ENCODE data around the gene TSHZ1.
A peak's percentile ranks its signal among the peaks of the same experiment; 100 is the strongest.

Gene TSHZ1

DNA sequence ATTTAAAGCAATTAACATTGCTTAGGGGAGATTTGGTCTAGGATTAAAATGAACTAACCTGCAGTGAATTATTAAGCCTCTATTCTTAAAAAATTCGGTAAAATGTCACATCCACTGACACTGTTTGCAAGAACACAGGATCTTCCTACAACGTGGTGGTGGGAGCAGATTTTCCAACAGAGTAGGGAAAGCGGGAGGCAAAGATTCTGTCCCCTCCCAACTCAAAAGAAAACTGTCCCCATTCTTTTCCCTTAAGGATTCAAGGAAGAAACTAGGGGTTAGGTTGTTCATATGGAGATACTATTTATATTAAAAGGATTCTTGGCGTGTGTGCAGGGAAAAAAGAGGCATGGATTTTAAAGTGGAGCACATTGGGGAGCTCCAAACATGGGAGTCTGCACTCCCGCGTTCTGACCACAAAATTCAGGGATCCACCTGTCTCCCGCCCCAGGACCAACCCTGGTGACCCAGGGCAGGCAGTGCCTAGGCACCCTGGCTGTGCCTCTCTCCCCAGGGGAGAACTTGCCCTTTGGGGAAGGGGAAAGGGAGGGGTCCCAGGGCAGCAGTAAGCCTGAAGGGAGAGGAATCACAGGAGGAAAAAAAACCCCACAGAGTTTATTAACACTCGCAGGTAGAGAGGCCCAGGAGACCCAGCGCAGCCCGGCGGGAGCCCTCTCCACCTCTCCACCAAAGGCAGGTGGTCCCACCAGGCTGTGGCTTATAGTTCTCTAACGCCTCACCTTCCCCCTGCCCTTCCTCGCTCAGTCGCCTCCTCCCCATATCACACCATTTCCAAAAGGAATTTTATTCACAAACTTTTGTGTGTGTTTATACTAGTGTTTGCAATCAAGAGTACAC is 3.9 kb upstream of the TSHZ1 start:
- Histone ChIP-seq H3K27ac (peak overlapping the region in 6 of 21 experiments; percentile 5 to 99 (median 68)), H3K4me3 (peak overlapping the region in 2 of 7 experiments; percentile 92 to 95)

DNA sequence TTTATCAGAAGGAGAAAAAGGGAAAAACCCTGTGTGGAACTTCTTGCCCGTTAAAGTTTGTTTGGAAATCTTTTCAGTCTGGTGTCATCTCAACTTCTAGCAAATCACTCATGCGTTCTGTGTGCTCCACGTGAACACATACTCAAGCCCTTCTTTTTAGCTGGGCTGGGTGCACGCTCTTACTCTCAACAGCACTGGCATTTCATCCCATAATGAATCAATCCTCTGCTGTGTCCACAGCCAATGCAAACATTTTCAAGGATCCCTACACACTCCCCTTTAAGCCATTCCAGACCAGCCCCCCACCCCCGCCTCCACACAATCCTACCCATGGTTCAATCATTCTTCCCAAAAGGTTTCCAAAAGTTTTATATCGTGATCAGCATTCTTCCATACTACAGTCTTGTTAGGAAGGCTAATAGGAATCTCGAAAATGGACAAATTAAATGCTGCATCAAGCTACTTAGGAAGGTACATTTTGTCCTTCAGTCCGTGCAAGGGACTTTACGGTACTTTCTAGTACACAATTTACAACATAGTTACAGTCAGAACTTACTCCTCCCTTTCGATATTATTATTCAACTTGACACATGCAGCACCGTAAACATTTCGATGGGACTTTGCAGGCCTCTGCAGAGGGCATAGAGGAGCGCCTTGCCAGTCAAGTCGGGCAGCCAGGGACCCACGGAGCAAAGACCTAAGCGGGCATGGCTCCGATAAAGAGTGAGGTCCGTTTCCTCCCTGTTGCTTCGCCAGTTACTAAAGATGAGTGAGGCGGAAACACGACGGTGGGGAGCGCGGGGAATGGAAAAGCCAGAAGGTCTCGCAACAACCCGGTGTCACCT is 3.1 kb upstream of the TSHZ1 start:
- Histone ChIP-seq H3K4me3 (peak overlapping the region; percentile 73 to 95 (median 81)), H3K27ac (peak overlapping the region in 20 of 21 experiments; percentile 93 to 99 (median 98))

- Histone ChIP-seq H3K4me3 (peak overlapping the region; percentile 73 to 95 (median 81)), H3K27ac (peak overlapping the region; percentile 92 to 99 (median 98))
Measured at GRCh38 chr18:75208155-75208835, 2.3 kb upstream of the TSHZ1 start.

DNA sequence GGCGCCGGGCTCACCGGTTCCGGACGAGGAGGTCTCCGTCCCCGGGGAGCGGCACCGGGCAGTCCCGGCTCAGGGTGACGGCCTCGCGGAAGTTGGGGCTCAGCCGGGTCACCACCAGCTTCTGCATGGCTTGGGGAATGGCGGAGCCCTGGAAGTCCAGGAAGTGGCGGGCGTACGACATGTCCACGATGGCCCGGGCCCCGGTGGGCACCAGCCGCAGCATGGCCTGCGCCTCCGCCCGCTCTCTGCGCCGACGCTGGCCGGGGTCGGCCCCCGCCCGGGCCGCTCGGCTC is 1.8 kb upstream of the TSHZ1 start:
- peak overlapping the region; percentile 73 to 95 (median 81) for H3K4me3 ChIP-seq
- peak overlapping the region; percentile 92 to 99 (median 98) for H3K27ac ChIP-seq

- Histone ChIP-seq H3K27ac (peak within 1 kb of the TSS; percentile 92 to 99 (median 98)), H3K4me3 (peak within 1 kb of the TSS; percentile 73 to 95 (median 81))
Measured at GRCh38 chr18:75209129-75209950, 1.3 kb upstream of the TSHZ1 start, which contains the start of gene PTGR3. PTGR3 (minus strand) TSS chr18:75209139; CDS start chr18:75209058, 81 bp downstream.

- Histone ChIP-seq H3K27ac (peak overlapping the region; percentile 92 to 99 (median 98)), H3K4me3 (peak overlapping the region; percentile 73 to 95 (median 81))
Measured at GRCh38 chr18:75209951-75210258, 692 bp upstream of the TSHZ1 start.

DNA sequence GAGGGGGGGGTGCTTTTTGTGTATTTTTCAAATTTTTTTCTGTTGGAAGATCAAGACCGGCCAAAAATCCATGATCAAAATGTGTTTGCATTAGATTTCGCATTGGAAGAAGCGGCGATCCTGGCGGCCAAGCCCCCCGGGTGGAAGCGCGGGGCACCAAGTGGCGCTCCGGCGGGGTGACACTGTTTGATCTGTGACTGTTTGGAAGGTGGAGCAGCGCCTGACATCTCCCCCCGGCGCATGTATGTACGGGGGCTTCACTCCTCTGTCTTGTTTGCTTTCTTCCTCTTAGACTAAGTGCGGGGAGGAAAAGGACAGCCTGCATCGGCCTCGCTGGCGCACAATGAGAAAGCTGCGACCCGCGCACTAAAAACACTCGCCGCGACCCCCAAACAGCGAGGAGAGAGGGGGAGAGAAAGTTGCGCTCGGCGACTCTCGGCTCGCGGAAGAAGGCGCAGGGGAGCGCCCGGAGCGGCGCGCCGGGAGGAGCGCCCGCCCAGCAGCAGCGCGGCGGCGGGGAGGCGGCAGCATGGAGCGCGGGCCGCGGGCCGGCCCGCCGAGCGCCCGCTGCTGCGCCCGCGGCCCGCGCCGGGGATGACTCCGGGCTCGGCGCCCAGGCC is 515 bp downstream of the TSHZ1 start:
- peak overlapping the region; percentile 7 to 99 (median 96) for H3K27ac ChIP-seq
- H3K4me3 ChIP-seq = peak overlapping the region; percentile 71 to 95 (median 81)

DNA sequence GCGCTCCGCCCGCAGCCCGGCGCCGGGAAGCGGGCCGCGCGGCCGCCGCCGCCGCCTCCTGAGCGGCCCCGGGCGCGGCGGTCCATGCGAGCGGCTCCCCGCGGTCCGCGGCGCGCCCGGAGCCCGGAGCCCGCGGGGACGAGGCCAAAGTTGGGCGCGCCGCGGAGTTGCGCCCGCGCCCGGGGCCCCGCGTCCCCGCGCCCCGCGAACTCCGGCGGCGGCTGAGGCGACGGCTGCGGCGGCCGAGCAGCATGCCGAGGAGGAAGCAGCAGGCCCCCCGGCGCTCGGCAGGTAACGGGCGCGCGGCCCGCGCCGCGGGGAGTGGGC is 992 bp downstream of the TSHZ1 start:
- Histone ChIP-seq H3K4me3 (peak overlapping the region; percentile 63 to 95 (median 76)), H3K27ac (peak overlapping the region in 19 of 21 experiments; percentile 61 to 93 (median 85))

DNA sequence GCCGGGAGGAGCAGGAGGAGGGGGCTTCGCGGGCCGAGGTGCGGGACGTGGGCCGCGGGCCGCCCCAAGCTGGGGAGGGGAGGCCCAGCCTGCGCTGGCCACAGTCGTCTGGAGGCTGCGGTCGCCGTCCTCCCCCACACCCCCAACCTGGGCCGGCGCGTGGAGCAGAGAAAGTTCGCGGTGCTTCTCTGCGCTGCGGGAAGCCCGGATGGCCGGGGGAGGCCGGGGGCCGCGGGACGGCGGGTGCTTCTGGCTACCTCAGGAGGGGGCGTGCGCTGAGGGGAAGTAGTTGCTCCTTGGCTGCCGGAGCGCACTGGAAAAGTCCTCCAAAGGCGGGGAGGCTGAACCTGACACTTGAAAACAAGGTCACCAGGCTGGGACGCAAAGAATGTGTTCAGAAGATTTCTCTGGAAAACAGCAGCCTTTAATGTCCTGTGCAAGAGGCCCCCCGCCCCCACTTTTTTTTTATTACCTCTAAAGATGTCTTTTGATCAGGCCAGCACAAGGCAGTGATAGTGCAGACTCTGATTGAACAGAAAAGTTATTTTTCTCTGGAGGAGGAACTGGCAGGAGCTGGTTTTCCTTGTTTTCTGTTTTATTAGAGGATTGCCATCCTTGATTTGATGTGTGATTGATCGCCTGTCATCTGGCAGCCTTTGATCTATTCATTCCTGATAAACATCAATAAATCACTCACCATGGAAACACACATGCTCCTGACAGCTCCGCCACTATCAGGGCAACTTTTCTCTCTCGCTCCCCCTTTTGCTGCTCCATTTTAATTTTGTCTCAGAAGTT is 1.6 kb downstream of the TSHZ1 start:
- Histone ChIP-seq H3K4me3 (peak overlapping the region; percentile 63 to 95 (median 76)), H3K27ac (peak overlapping the region in 19 of 21 experiments; percentile 61 to 93 (median 85))

DNA sequence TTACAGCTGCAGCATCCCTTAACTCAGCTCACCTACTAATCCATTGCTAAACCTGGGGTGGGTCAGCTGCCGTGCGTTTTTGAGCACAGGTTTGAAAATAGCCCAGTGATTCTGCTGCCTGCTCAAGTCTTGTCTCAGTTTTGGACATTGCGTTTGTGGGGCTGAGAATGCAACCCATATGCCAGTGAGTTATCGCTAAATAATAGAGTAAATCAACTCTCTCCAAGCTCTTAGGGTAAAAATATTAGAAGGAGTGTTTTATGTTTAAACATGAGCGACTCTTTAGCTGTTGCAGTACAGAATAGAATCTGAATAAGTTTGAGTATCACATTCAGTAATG is 2.1 kb downstream of the TSHZ1 start:
- peak overlapping the region in 6 of 7 experiments; percentile 63 to 95 (median 76) for H3K4me3 ChIP-seq

GRCh38 chr18:75213611-75214331 is 3.2 kb downstream of the TSHZ1 start:
- no peak overlapping the region for H3K4me3 ChIP-seq
- peak overlapping the region in 10 of 21 experiments; percentile 5 to 93 (median 42) for H3K27ac ChIP-seq

More for the DNA sequence above, 2.1 kb downstream of the TSHZ1 start:
- H3K27ac ChIP-seq = peak overlapping the region in 13 of 21 experiments; percentile 3 to 93 (median 87)

DNA sequence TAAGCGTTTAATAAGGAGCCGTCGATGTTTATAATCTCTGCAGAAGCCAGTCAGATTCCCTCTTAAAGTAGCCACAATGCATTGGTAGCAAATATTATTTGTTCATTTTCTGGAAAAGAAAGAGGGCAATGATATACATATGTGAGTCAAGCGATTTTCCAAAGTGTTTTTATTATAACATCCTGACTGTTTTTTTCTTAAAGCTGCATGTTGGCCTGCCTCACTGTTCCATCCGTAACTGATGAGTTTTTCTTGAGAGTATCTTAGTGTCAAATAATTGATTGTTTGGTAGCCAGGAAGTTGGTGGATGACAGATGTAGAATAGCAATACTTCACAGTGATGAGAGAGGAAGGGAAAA is 3.7 kb downstream of the TSHZ1 start:
- Histone ChIP-seq H3K4me3 (no peak overlapping the region), H3K27ac (peak overlapping the region in 9 of 21 experiments; percentile 5 to 50 (median 37))

DNA sequence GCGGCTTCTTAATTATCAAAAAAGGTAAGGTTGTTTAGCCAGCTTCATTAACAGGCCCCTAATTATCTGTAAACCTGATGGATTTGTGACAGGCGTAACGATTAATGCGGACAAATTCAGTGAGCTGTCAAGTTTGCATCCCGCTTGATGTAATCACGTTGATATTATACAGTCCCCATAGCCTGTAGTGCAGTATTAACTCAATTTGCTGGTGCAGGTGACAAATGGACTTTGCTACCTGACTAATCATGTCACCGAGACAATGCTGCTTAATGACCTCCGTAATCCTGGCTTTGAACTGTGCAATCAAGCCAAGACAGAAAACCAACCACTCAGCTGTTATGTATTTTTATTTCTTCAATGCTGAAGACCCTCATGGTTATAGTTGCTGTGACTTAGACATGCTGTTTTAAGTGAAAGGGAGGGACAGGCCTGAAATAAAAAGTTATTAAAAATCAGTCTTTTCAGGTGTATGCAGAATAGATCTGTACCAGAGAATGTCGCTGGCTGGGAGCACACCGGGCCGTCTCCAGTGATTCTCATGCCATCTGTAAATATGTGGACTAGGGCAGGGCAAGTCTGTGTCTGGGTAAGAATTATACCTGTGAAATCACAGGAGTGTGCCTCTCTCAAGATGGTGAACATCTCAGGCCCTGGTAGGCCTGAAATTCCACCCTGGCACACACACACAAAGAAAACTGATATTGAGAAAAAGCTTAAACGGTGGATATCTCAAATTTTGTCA is 4.3 kb downstream of the TSHZ1 start:
- Histone ChIP-seq H3K27ac (peak overlapping the region in 4 of 21 experiments; percentile 6 to 49 (median 22)), H3K4me3 (no peak overlapping the region)

- Histone ChIP-seq H3K27ac (peak overlapping the region in 3 of 21 experiments; percentile 6 to 75 (median 9)), H3K4me3 (no peak overlapping the region)
Measured at GRCh38 chr18:75215663-75216062, 5.1 kb downstream of the TSHZ1 start.

- Histone ChIP-seq H3K27ac (peak overlapping the region in 10 of 21 experiments; percentile 2 to 75 (median 56)), H3K4me3 (no peak overlapping the region)
Measured at GRCh38 chr18:75216212-75216910, 5.8 kb downstream of the TSHZ1 start.

Data from skin epidermis (tissue), 12 donors.